Esophagus muscularis mucosa (tissue), 3 donors: ENCODE measurements around the gene PRDM16.

ENCODE experiments used
- POLR2AphosphoS5 ChIP-seq, 2 donors: sonication (generic); formaldehyde crosslinking; IDR thresholded peaks; one replicate each; pipeline ENCODE4 v1.6.1; 2017; ENCODE audit warnings: antibody characterized with exemption in 2 of 2
- TF ChIP-seq, protein P1 (sequence below), 3 experiments: fragments of 200-600 bp in 2 of 3; fragments of 450-650 bp in 1 of 3; sonication (generic) in 2 of 3; IDR thresholded peaks; one replicate each; pipeline ENCODE4 v1.5.1; 2017 to 2019; ENCODE audit warnings: antibody characterized with exemption in 3 of 3, mild to moderate bottlenecking in 2 of 3, moderate library complexity in 1 of 3

GRCh38 chr1:3250624-3251023, 181.6 kb downstream of the PRDM16 start:
- no peak for TF ChIP-seq POLR2AphosphoS5 (IDR thresholded peaks at IDR 0.05)
- TF ChIP-seq, protein P1, sequence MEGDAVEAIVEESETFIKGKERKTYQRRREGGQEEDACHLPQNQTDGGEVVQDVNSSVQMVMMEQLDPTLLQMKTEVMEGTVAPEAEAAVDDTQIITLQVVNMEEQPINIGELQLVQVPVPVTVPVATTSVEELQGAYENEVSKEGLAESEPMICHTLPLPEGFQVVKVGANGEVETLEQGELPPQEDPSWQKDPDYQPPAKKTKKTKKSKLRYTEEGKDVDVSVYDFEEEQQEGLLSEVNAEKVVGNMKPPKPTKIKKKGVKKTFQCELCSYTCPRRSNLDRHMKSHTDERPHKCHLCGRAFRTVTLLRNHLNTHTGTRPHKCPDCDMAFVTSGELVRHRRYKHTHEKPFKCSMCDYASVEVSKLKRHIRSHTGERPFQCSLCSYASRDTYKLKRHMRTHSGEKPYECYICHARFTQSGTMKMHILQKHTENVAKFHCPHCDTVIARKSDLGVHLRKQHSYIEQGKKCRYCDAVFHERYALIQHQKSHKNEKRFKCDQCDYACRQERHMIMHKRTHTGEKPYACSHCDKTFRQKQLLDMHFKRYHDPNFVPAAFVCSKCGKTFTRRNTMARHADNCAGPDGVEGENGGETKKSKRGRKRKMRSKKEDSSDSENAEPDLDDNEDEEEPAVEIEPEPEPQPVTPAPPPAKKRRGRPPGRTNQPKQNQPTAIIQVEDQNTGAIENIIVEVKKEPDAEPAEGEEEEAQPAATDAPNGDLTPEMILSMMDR (IDR thresholded peaks at IDR 0.05), result no peak
